WTC11 (cell line): ENCODE results near the gene SP4. TPM values are rescaled to one million over a fixed set of nuclear protein-coding genes. Genes with fewer than 3 reads are reported as not detected.

Source experiments
- ATAC-seq: fragments of 200-7000 bp; cut with Tn5 transposase; 2 replicates; pipeline ENCODE4 v1.10.0; 2021; ENCODE audit warnings: mild to moderate bottlenecking, moderate library complexity
- CTCF ChIA-PET: fragments of 300-600 bp; sonication (Branson Sonifier 250); formaldehyde crosslinking; loops from one replicate; lab custom pipeline; 2021; ENCODE audit warnings: antibody characterized with exemption; lab: Charles Lee
- POLR2A ChIA-PET: fragments of 350-600 bp; sonication (Branson Sonifier 250); formaldehyde crosslinking; loops from one replicate; lab custom pipeline; 2021; ENCODE audit warnings: antibody characterized with exemption; lab: Charles Lee
- DNase-seq: peaks from one replicate; pipeline ENCODE4 v3.0.0; 2021; ENCODE audit warnings: low spot score
- H3K27ac Mint-ChIP-seq: 2 replicates; pipeline ENCODE4 v1.8.0; 2021; ENCODE audit warnings: mixed read lengths
- H3K27me3 Mint-ChIP-seq: 2 replicates; pipeline ENCODE4 v1.8.0; 2021; ENCODE audit warnings: low read depth, mild to moderate bottlenecking, moderate library complexity, mixed read lengths
- H3K36me3 Mint-ChIP-seq: 2 replicates; pipeline ENCODE4 v1.8.0; 2021; ENCODE audit warnings: mixed read lengths
- H3K4me1 Mint-ChIP-seq: 2 replicates; pipeline ENCODE4 v1.8.0; 2022; ENCODE audit warnings: mixed read lengths
- H3K4me3 Mint-ChIP-seq: 2 replicates; pipeline ENCODE4 v1.8.0; 2021; ENCODE audit warnings: mild to moderate bottlenecking, moderate library complexity, mixed read lengths
- H3K9me3 Mint-ChIP-seq: 2 replicates; pipeline ENCODE4 v1.8.0; 2021; ENCODE audit warnings: mixed read lengths
- AFF4 ChIP-seq: sonication (generic); formaldehyde crosslinking; IDR thresholded peaks from 2 replicates; pipeline ENCODE4 v1.8.1; 2023; ENCODE audit warnings: mild to moderate bottlenecking, missing genetic modification reagents, borderline replicate concordance
- ATF1 ChIP-seq: sonication (generic); formaldehyde crosslinking; IDR thresholded peaks from 2 replicates; pipeline ENCODE4 v1.8.1; 2023; ENCODE audit warnings: mild to moderate bottlenecking, moderate library complexity, missing genetic modification reagents
- CREB1 ChIP-seq: sonication (generic); formaldehyde crosslinking; IDR thresholded peaks from 2 replicates; pipeline ENCODE4 v1.8.0; 2023; ENCODE audit warnings: mild to moderate bottlenecking, missing genetic modification reagents
- E2F5 ChIP-seq: sonication (generic); formaldehyde crosslinking; IDR thresholded peaks from 2 replicates; pipeline ENCODE4 v1.8.1; 2022; ENCODE audit warnings: mild to moderate bottlenecking, moderate library complexity, missing genetic modification reagents
- ETV6 ChIP-seq: sonication (generic); formaldehyde crosslinking; IDR thresholded peaks from 2 replicates; pipeline ENCODE4 v1.8.1; 2022; ENCODE audit warnings: mild to moderate bottlenecking, missing genetic modification reagents
- FOXP4 ChIP-seq: sonication (generic); formaldehyde crosslinking; IDR thresholded peaks from 2 replicates; pipeline ENCODE4 v1.8.0; 2022; ENCODE audit warnings: mild to moderate bottlenecking, missing genetic modification reagents
- GRHL2 ChIP-seq: fragments of 250-450 bp; sonication (Bioruptor Pico); IDR thresholded peaks from 2 replicates; pipeline ENCODE4 v1.8.0; 2022; ENCODE audit warnings: mild to moderate bottlenecking, moderate library complexity; ENCODE audit not compliant: insufficient replicate concordance, severe bottlenecking
- HMGXB4 ChIP-seq: sonication (generic); formaldehyde crosslinking; IDR thresholded peaks from 2 replicates; pipeline ENCODE4 v1.8.1; 2023; ENCODE audit warnings: mild to moderate bottlenecking, moderate library complexity, missing genetic modification reagents
- PREB ChIP-seq: sonication (generic); formaldehyde crosslinking; IDR thresholded peaks from 2 replicates; pipeline ENCODE4 v1.8.1; 2022; ENCODE audit warnings: mild to moderate bottlenecking, missing genetic modification reagents, moderate library complexity, borderline replicate concordance
- TCF7 ChIP-seq: sonication (generic); formaldehyde crosslinking; IDR thresholded peaks from 2 replicates; pipeline ENCODE4 v1.8.0; 2022; ENCODE audit warnings: mild to moderate bottlenecking, low read depth, missing genetic modification reagents, moderate library complexity
- TP53 ChIP-seq: sonication (generic); formaldehyde crosslinking; IDR thresholded peaks from 2 replicates; pipeline ENCODE4 v1.8.1; 2023; ENCODE audit warnings: mild to moderate bottlenecking, missing genetic modification reagents
- USF2 ChIP-seq: sonication (generic); formaldehyde crosslinking; IDR thresholded peaks from 2 replicates; pipeline ENCODE4 v1.8.1; 2023; ENCODE audit warnings: mild to moderate bottlenecking, missing genetic modification reagents, moderate library complexity
- ZNF396 ChIP-seq: fragments of 250-450 bp; sonication (Bioruptor Pico); IDR thresholded peaks from 2 replicates; pipeline ENCODE4 v1.8.0; 2021; ENCODE audit warnings: mild to moderate bottlenecking, moderate library complexity, borderline replicate concordance
- ZNF416 ChIP-seq: fragments of 250-450 bp; sonication (Bioruptor Pico); IDR thresholded peaks from 2 replicates; pipeline ENCODE4 v1.9.0; 2021; ENCODE audit warnings: mild to moderate bottlenecking, inconsistent platforms
- total RNA-seq: library from RNA; stranded (reverse); gene quantifications from 3 replicates; pipeline ENCODE4 v1.2.3, GENCODE V29; 2021

The SP4 gene
- total RNA-seq, 1 experiment from 2014 or later = 23.1 TPM

GRCh38 chr7:21425290-21425689 lies 2.6 kb upstream of the SP4 start:
- no peaks in the 10 kb centered on the region for H3K9me3 Mint-ChIP-seq
- H3K36me3 Mint-ChIP-seq = peaks cover 12% of the 10 kb centered on the region
- H3K4me1 Mint-ChIP-seq = peaks cover 39% of the 10 kb centered on the region
- no peak for TF ChIP-seq ATF1 (CRISPR knock-in tag)
- TF ChIP-seq PREB (CRISPR knock-in tag) = no peak
- TF ChIP-seq ETV6 (CRISPR knock-in tag) = no peak
- TF ChIP-seq HMGXB4 (CRISPR knock-in tag) = no peak
- no peak for TF ChIP-seq TP53 (CRISPR knock-in tag)
- TF ChIP-seq ZNF416 (CRISPR knock-in tag) = no peak
- TF ChIP-seq CREB1 (CRISPR knock-in tag) = no peak
- TF ChIP-seq USF2 (CRISPR knock-in tag) = no peak
- no peak for TF ChIP-seq TCF7
- no peak for TF ChIP-seq FOXP4 (CRISPR knock-in tag)
- TF ChIP-seq AFF4 (CRISPR knock-in tag) = no peak
- TF ChIP-seq ZNF396 (CRISPR knock-in tag) = no peak
- TF ChIP-seq GRHL2 = no peak
- no peak for TF ChIP-seq E2F5
- ATAC-seq (no peak), DNase-seq (no peak)
- ChIA-PET CTCF (no interaction called here), POLR2A (no interaction called here)
- no peak overlapping the region for H3K27ac Mint-ChIP-seq
- no peak overlapping the region for H3K4me3 Mint-ChIP-seq
- H3K27me3 Mint-ChIP-seq = no peaks in the 10 kb centered on the region
